Upper lobe of left lung (tissue), 4 donors: ENCODE data around the gene ACER2.

Experiments
- CTCF ChIP-seq, 6 experiments: fragments of 450-650 bp in 4 of 6; fragments of 200-600 bp in 2 of 6; sonication (generic) in 2 of 6; IDR thresholded peaks; one replicate each; pipeline ENCODE4 v1.5.1; 2016 to 2019; ENCODE audit warnings: antibody characterized with exemption in 6 of 6
- EP300 ChIP-seq, 4 donors: sonication (generic); formaldehyde crosslinking; IDR thresholded peaks; one replicate each; pipeline ENCODE4 v1.5.1; 2017; ENCODE audit warnings: antibody characterized with exemption in 4 of 4, control low read depth in 2 of 4
- POLR2A ChIP-seq, 4 donors: fragments of 450-650 bp; IDR thresholded peaks; one replicate each; pipeline ENCODE4 v1.5.1; 2016 to 2017; ENCODE audit warnings: antibody characterized with exemption in 4 of 4, mild to moderate bottlenecking in 2 of 4
- POLR2AphosphoS5 ChIP-seq, 2 donors: sonication (generic); formaldehyde crosslinking; IDR thresholded peaks; one replicate each; pipeline ENCODE4 v1.5.1; 2017; ENCODE audit warnings: antibody characterized with exemption in 2 of 2

GRCh38 chr9:19373527-19373926 lies 35.3 kb upstream of the ACER2 start:
- TF ChIP-seq POLR2A (IDR thresholded peaks at IDR 0.05) (no peak), CTCF (IDR thresholded peaks at IDR 0.05) (no peak), POLR2AphosphoS5 (IDR thresholded peaks at IDR 0.05) (no peak), EP300 (IDR thresholded peaks at IDR 0.05) (no peak)
